T47D (cell line): ENCODE results near the gene RNF144A.

Experiments
- DNase-seq, 2 experiments: peaks; one replicate each; pipeline versions ENCODE4 v3.0.0 to v3.0.0-alpha.2; 2011 to 2012; ENCODE audit warnings: low read depth in 1 of 2, low spot score in 1 of 2
- JUND ChIP-seq: IDR thresholded peaks from 2 replicates; pipeline ENCODE4 v1.6.1; 2012; ENCODE audit warnings: low read depth
- in situ Hi-C: cut with HindIII; loops from 2 replicates; pipeline ENCODE4 v1.10.0; 2016; ENCODE audit warnings: low sequenced_read_pairs, low pct_unique_long_range_greater_than_20kb

Gene RNF144A

DNA sequence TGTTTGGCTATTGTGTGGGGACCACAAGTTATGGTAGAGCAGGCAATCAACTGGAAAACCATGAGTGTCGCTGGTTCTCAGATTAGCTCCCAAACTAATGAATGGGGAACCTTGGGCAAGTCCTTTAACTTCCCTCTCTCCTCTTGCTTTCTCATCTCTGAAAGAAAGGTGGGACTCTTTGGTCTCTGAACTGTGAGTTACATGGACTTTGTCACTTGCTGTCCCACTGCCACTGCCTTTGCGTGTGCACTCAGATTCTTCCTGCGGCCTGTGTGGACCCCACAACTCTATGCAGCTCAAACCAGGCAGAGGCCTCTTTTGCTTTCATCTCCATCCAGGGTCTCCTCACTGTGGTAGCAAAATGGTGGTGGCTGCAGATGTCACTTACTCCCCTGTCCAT lies 86.7 kb downstream of the RNF144A start:
- no peak for TF ChIP-seq JUND
- in situ Hi-C loops = no loop called here
- DNase-seq = no peak

DNA sequence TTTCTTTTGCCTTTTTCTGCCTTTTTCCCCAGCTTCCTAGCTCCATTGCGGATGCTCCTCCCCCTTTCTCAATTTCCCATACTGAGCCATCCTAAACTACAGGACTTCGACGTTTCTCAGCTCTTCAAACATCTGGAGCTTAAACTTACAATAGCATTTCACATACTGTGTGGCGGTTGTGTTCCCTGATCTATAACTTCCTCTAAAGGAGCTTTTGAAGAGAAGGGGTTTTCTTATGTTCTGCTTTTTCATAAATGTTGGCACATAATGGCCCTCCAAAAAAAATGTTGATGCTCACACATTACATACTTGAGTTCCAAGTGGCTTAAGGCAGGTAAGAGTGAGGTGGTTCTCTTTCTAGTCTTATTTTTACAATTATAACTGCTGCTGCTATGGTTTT lies 87.4 kb downstream of the RNF144A start:
- no peak for DNase-seq
- in situ Hi-C loops = no loop called here
- no peak for TF ChIP-seq JUND

DNA sequence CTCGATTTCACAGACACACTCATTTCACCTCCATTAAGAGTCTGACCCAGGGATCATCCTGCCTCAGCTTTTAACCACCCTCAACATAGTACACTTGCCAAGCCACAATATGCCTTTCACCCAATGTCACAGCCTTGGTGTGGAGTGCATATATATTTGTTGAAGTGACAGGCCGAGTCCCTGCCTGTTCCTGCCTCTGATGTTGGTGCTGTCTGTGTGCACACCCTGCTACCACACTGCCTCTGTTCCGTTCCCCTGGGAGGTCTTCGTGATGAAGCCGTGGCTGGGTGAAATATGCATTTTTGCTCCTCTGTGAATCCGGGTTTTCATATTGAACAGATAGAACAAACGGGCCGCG lies 90.3 kb downstream of the RNF144A start:
- no peak for DNase-seq
- in situ Hi-C loops = no loop called here
- no peak for TF ChIP-seq JUND

DNA sequence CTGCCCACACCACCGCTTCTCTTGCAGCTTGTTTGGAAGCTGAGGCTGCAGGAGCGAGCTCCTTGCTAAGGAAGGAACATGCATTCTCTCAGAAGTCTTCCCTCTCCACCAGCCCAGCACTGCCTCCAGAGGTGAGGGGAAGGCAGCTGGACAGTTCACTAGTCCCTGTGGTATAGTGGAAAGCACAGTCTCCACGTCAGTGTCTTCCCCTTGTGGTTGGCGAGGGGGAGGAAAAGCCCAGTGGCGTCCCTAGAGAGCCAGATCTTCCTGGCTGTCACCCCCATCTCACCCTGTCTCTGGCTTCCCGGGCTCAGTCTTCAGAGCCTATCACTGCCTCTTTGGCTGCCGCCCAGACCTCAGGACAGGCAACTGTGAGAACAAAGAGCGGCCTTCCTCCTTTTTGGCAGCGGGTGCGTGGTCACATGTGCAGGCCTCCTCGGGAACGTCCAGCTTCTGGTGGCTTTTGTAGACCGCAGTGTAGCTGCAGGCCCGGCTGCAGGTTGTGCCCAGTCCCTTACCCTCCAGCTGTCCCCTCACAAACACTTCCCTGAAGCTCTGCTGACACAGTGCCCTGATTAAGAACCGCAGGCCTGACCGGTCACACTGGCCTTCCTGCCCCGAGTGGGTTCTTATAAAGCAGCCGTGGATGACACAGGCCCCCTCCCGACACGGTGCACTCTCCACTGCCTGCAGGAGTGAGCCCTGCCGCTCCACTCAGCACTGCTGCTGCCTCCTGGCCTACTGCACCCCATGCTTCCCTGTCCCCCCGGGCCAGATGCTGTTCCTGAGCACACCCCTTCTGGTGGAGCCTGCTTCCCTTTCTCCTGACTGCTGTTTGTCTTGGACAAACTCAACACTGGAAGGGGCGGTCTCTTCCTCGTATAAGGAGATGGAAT lies 90.9 kb downstream of the RNF144A start:
- peak in 1 of 2 experiments; percentile 10 for DNase-seq
- TF ChIP-seq JUND = no peak

DNA sequence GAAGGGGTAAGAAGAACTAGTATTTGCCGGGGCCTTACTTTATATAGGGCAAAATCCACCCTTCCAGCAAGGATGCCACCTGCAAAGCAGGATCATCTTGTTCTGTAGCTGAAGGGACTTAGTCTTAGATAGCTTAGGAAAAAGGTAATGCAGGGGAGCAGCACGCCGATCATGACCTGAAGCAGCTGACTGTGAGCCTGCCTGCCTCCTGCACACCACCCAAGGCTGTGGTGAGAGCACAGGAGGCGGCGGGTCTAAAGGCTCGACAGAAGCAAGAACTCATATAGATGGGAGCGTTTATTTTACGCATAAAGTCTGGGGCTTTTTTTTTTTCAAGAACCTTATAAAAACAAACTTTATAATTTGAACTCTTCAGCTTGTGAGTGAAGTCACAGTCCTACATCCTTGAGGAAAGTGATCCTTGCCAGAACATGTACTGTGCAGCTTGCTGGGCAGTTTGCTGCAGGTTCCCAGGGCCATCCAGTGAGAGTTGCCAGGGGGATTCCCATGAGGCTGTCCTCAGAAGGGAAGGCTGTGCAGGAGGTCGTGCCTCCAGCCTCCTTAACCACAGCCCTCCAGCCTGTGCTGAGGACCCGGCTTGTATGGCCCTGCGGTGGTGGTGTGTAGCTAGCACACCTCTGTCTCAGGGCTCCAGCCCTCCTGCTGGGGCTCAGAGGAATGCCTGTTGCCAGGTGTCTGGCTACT lies 92.1 kb downstream of the RNF144A start:
- TF ChIP-seq JUND = no peak
- DNase-seq = no peak
- in situ Hi-C loops = no loop called here

More for the DNA sequence above, 90.9 kb downstream of the RNF144A start:
- in situ Hi-C loops = no loop called here

DNA sequence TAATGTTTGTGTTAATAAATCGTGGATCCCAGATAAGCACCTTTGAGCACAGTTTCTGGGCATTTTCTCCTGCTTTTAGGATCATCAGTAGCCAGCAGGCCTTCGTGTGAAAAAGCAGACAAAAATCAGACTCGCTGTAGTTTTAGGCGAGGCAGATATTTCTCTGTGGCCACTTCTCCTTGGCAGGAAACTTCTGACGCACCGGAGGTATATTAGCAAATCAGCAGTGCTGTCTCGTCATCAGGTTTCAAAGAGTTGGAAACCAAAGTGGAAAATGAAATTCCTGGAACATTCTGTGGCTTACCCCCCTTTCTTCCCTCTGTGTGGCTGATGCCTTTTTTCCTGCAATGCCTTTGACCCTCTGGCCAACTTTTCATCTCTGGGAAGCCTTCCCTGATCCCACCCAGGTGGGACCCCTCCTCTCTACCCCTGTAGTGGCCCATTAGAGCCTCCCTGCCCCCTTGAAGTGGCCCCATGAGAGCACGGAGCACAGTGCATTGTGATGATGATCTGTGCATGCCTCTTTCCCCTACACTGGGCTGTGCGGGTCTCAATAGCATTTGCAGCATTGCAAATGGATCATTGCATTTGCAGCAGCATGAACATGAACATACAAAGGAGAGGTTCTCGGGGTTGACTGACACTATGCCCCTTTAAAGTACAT lies 93.3 kb downstream of the RNF144A start:
- in situ Hi-C loops = no loop called here
- TF ChIP-seq JUND = no peak
- DNase-seq = no peak

DNA sequence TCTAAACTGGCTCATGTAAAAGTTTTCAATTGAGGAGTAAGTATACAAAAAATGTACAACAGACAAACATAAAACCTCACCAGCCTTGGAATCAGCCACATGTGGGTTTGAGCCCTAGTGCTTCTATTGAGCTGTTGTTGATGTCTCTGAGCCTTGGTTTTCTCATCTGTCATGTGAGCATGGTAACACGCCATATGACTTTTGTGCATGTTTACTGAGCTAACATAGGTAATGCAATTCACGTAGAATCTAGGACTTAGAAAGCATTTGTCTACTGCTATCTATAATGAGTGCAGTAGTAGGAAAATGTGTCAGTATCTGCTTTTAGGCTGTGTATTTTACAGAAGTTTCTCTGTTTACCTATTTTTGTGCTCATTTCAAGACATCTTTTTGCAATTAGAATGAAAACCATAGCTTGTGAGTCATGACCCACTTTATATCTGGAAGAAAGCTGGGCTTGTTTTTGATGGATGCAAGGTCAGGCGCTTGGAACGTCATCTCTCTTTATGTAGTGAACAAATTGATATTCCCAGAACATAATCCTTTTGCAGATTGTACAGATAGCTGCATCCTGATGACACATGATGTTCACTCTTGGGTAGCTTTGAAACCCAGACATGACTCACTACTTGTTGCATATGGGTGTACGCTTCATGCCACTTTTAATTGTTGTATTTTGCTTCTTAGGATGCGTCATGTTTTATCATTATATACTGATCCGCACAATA lies 94.3 kb downstream of the RNF144A start:
- in situ Hi-C loops = no loop called here
- TF ChIP-seq JUND = no peak
- no peak for DNase-seq

DNA sequence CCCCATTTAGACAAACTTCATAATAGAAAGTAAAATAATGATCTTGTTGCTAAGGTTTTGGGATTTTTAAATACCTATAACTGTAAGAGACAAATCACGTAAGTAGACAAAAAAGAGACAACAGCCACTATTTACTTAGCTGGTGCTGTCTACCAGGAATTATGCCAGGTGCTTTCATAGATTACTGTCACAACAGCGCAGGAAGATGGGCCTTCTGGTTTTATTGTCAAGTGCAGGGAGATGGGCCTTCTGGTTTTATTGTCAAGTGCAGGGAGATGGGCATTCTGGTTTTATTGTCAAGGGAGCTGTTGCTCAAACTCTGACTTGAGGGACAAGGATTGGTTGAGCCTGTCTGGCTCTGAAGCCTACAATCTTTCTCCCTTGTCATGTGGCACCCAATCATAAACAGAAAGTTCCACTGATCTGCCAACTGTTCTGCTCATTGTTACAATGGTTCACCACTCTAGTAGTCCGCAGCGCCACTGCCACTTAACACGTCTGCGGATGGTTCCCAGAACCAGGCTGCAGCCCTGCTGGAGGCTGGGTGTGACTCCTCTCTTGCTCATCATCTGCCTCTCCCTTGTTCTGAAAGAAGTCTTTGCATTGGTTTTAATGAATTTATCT lies 95.0 kb downstream of the RNF144A start:
- no peak for TF ChIP-seq JUND
- in situ Hi-C loops = no loop called here
- DNase-seq = no peak

DNA sequence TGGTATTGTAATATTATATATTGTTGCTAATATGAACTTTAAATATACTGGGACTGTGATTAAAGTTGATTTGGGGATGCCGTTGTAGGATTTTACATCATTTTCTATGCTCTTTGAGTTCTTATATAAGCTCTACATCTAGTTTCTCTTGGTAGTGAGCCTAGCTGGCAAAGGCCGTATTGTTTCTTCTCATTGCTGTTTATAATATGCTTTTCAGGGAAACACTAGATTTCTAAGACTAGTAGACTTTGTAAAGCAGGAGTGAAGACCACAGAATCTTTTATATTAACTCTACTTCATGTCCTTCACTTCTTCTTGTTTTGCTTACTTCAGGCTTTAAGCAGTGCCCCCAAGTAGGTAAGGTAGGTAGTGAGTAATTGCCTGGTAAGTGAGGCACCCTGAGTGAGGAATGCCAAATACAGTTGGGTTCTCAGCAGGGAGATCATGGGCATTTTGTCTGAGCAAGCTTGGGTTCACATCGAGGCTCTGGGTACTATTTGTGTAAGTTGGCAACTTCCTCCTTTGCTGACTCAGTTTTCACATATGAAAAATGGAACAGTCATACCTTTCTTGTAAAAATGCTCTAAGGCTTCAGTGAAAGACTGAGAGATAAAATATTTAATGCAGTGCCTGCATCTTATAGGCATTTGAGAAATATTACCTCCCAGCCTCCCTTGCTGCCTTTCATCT lies 96.4 kb downstream of the RNF144A start:
- in situ Hi-C loops = no loop called here
- TF ChIP-seq JUND = no peak
- DNase-seq = no peak

DNA sequence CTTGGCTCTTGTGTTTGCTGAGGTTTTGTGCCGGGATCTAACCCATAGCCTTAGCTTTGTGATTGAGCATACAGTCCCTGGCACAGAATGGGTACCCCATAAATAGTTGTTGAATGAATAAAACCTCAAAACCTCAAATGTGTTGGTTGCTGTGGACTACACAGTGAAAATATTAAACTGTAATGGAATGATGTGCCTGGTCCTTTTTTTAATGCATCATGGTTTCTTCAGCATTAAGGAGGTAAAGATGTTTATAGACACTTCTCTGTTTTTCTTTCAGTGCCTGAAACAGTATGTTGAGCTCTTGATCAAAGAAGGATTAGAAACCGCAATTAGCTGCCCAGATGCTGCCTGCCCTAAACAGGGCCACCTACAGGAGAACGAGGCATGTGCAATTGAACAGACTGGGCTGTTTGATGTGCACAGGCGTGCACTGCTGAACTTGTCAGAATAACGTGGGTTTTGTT lies 97.0 kb downstream of the RNF144A start:
- in situ Hi-C loops = no loop called here
- TF ChIP-seq JUND = no peak
- DNase-seq = peak in 1 of 2 experiments; percentile 11
